ENCODE measurements around the gene SVIL. TPM values are rescaled to one million over a fixed set of nuclear protein-coding genes. Genes with fewer than 3 reads are reported as not detected.
A peak's percentile ranks its signal among the peaks of the same experiment; 100 is the strongest.

SVIL gene
- total RNA-seq, 2 experiments from 2014 or later = 12.5 to 17.0 TPM

DNA sequence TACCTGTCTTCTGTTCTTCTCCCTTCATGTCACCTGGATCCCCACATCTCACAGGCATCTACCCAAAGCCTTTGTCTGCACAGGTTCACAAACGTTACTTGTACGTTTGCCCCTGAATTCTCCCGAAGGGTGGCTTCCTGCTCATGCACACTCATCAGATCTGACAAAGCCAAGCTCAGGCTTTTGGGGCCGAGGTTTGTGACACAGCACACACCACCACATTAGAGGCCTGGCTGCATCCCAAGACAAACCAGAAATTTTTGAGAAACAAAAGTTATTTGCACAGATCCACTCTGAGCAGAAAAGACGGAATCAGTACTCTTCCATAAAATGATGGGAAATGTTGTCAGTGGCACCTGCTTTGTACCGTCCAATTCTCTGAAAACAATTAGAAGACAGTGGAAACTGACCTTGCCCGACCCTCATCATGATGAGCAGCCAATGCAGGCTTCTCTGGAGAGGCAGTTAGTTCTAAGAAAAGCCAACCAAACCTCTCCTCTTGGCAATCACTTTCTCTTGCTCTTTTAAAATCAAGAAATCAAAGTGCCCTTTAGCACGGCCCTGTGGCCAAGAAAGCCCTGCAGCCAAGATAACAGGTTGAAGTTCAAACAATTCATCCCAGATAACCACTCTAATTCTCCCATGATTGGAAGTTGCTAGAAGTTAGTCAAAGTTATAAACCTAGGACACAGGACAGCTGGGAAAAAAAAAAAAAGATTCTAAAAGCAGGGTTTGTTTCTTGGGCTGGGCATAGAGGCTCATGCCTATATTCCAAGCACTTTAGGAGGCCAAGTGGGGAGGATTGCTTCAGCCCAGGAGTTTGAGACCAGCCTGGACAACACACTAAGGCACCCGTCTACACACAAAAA lies 13.6 kb upstream of the SVIL start:
- peak overlapping the region; percentile 38 for H3K27ac Mint-ChIP-seq
- ChIA-PET CTCF (interaction anchor here (3.4 kb wide), 1 partner anchor 9 kb away, joined by 9 read pairs; no protein-coding TSS in a partner anchor), POLR2A (no interaction called here)
- DNase-seq (peak; percentile 56), ATAC-seq (peak; percentile 75)
- peak overlapping the region; percentile 28 for H3K4me3 Mint-ChIP-seq
- H3K27me3 Mint-ChIP-seq = no peaks in the 10 kb centered on the region
- peaks cover 3% of the 10 kb centered on the region for H3K36me3 Mint-ChIP-seq (ENCODE audit: low read depth)
- no peaks in the 10 kb centered on the region for H3K9me3 Mint-ChIP-seq (ENCODE audit: low read depth)
- H3K4me1 Mint-ChIP-seq = peaks cover 51% of the 10 kb centered on the region
- intact Hi-C loops (cut with DNase I, micrococcal nuclease) = no loop called here

DNA sequence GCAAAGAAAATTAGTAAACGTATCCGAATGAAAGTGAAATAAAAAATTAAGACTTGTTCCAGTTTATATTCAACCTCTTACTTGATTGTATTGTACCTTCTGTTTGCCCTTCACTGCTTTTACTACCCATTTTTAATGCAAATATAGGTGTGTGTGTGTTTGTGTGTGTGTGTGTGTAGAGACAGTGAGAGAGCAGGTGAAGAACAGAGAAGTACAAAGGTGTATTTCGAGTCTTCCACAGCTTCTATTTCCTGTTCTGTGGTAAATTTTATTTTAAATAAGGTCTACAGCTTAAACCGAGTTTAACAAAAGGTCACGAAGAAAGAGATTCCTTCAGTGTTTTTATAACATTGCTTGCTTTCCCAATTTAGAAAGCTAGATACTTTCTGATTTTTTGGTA lies 12.7 kb upstream of the SVIL start:
- peaks cover 3% of the 10 kb centered on the region for H3K36me3 Mint-ChIP-seq (ENCODE audit: low read depth)
- POLR2A ChIA-PET = interaction anchor here (0.6 kb wide), 2 partner anchors 13 to 41 kb away, joined by 3 read pairs; no protein-coding TSS in a partner anchor
- no peak overlapping the region for H3K27ac Mint-ChIP-seq
- intact Hi-C loops (cut with DNase I, micrococcal nuclease) = no loop called here
- no peaks in the 10 kb centered on the region for H3K27me3 Mint-ChIP-seq
- ATAC-seq = no peak
- H3K4me3 Mint-ChIP-seq = peak overlapping the region; percentile 37
- no peaks in the 10 kb centered on the region for H3K9me3 Mint-ChIP-seq (ENCODE audit: low read depth)
- CTCF ChIA-PET = interaction anchor here (0.7 to 3.4 kb wide), 4 partner anchors 10 to 469 kb away, joined by 3 to 9 read pairs (median 3); no protein-coding TSS in a partner anchor
- no peak for DNase-seq
- H3K4me1 Mint-ChIP-seq = peaks cover 51% of the 10 kb centered on the region

DNA sequence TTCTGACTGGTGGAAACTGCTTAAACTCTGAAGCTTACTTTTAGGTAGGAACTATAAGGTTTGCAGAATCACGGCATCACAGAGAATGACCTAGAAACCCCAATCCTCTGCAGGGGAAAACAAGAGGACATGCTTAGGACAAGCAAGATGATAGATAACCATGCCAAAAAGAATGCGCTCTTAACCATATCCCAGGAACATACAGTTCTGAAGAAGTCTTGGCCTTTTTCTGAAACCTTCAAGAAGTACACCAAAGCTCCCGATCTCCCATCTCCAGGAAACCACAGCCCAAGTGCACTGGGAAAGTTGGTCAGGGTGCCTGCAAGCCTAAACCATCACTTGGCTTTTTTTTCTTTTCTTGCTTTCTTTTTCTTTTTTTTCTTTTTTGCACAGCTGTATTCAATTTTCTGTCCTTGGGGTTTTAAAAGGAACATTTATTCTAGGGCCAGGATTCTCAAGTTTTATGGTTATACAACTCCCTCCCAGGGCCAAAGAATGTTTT lies 12.2 kb upstream of the SVIL start:
- Mint-ChIP-seq H3K9me3 (ENCODE audit: low read depth) (no peaks in the 10 kb centered on the region), H3K36me3 (ENCODE audit: low read depth) (peaks cover 3% of the 10 kb centered on the region), H3K4me1 (peaks cover 51% of the 10 kb centered on the region), H3K27me3 (no peaks in the 10 kb centered on the region), H3K27ac (peak overlapping the region; percentile 26), H3K4me3 (peak overlapping the region; percentile 37)
- intact Hi-C loops (cut with DNase I, micrococcal nuclease) = loop anchor here (1.0 kb wide), 1 partner anchor 12 kb away; no protein-coding TSS in a partner anchor
- DNase-seq (no peak), ATAC-seq (peak; percentile 27)
- POLR2A ChIA-PET = interaction anchor here (0.6 kb wide), 2 partner anchors 14 to 42 kb away, joined by 3 read pairs; no protein-coding TSS in a partner anchor
- CTCF ChIA-PET = interaction anchor here (0.7 to 3.4 kb wide), 4 partner anchors 11 to 469 kb away, joined by 3 to 9 read pairs (median 3); no protein-coding TSS in a partner anchor

DNA sequence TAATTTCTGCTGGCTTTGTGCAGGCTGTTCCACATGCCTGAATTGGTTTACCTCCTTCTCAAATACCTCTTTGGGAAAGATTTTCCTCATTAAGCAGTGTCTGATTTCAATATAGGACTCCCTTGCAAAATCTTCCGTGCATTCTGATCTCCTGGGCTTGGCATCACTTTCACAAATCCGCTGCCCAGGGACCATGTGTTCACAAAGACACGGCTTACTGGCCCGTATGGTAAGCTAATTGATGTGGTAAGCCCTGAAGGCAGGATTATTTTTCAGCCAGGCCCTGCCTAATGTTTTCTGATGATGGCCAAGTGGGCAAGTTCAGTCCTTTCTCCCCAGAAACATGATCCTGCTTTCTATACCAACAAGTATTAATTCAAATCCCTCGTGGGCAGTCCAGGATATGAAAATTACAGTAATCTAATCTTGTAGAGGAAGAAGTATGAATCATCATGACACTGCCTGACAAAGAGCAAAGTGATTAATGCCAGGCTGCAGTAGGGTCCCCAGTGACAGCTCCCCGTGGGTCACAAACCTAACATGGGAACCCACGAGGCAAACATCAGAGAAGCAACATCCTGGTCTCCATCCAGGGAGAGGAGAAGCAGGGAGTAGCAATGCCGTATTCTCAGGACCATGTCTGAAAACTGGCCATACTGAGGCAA lies 11.6 kb upstream of the SVIL start:
- intact Hi-C loops (cut with DNase I, micrococcal nuclease) = loop anchor here (1.0 kb wide), 1 partner anchor 13 kb away; no protein-coding TSS in a partner anchor
- peak overlapping the region; percentile 9 for H3K27ac Mint-ChIP-seq
- CTCF ChIA-PET = interaction anchor here (1.2 to 3.4 kb wide), 2 partner anchors 11 to 133 kb away, joined by 3 to 9 read pairs; no protein-coding TSS in a partner anchor
- H3K9me3 Mint-ChIP-seq (ENCODE audit: low read depth) = no peaks in the 10 kb centered on the region
- POLR2A ChIA-PET = interaction anchor here (0.6 kb wide), 2 partner anchors 14 to 42 kb away, joined by 3 read pairs; no protein-coding TSS in a partner anchor
- H3K4me1 Mint-ChIP-seq = peaks cover 46% of the 10 kb centered on the region
- no peaks in the 10 kb centered on the region for H3K27me3 Mint-ChIP-seq
- DNase-seq (peak; percentile 41), ATAC-seq (peak; percentile 87)
- no peak overlapping the region for H3K4me3 Mint-ChIP-seq
- peaks cover 3% of the 10 kb centered on the region for H3K36me3 Mint-ChIP-seq (ENCODE audit: low read depth)

DNA sequence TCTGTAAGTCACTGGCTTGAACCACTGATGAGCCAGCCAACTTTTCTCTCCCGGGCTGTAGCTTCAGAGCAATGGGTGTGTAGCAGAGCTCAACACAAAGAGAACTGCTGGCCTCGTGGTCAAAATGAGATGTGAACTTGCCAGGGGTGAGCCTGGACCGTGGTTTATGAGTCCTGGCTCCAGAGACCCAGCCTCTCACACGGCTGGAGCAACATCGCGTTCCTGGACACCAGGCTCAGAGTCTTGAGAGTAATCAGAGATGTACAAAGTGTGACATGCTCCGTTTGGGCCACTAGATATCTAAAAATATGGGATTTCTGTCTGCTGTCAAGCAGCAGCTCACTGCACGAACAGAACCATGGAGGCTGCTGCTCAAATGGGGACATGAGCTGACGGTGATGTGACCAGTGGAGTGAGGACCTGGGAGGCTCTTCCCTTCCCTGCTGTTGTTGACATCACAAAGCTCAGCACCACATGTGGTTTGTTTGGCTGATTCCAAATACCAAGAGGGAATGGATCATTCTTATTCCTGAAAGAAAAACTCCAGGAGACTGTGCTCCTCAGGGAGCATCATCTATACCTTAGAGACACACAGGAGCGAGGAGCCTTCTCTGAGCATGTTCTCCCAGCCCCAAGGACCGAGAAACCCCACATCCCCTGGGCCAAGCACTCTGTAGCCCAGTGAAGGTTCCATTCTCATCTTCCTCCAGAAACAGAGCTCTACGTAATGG lies 9.2 kb upstream of the SVIL start:
- H3K4me1 Mint-ChIP-seq = peaks cover 35% of the 10 kb centered on the region
- ChIA-PET CTCF (interaction anchor here (0.8 to 1.6 kb wide), 4 partner anchors 9 to 147 kb away, joined by 3 to 4 read pairs (median 4); no protein-coding TSS in a partner anchor), POLR2A (no interaction called here)
- H3K36me3 Mint-ChIP-seq (ENCODE audit: low read depth) = peaks cover 10% of the 10 kb centered on the region
- DNase-seq (no peak), ATAC-seq (no peak)
- no peaks in the 10 kb centered on the region for H3K27me3 Mint-ChIP-seq
- no peak overlapping the region for H3K4me3 Mint-ChIP-seq
- intact Hi-C loops (cut with DNase I, micrococcal nuclease) = no loop called here
- no peak overlapping the region for H3K27ac Mint-ChIP-seq
- no peaks in the 10 kb centered on the region for H3K9me3 Mint-ChIP-seq (ENCODE audit: low read depth)

DNA sequence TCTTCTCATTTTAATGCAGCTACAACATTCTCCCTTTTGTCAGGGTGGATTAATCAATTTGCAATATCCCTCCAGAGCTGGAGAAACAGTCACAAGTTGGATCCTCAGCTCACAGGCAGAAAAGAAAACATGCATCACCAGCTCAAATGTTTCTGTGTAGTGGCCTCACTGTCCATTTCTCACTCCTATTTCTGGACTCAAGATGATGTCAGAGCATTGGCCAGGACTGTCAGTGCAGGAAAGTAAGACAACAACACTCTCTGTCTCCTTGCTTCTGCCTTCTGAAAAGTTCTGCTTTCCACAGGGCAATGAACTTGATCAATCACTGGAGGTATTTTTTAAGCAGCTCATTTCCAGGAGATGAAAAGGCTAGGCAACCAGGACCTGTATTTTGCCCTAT lies 8.2 kb upstream of the SVIL start:
- ATAC-seq (no peak), DNase-seq (no peak)
- H3K4me3 Mint-ChIP-seq = no peak overlapping the region
- no peak overlapping the region for H3K27ac Mint-ChIP-seq
- intact Hi-C loops (cut with DNase I, micrococcal nuclease) = no loop called here
- H3K36me3 Mint-ChIP-seq (ENCODE audit: low read depth) = peaks cover 7% of the 10 kb centered on the region
- ChIA-PET POLR2A (no interaction called here), CTCF (interaction anchor here (1.2 to 1.6 kb wide), 2 partner anchors 8 to 23 kb away, joined by 3 to 4 read pairs; no protein-coding TSS in a partner anchor)
- H3K9me3 Mint-ChIP-seq (ENCODE audit: low read depth) = no peaks in the 10 kb centered on the region
- peaks cover 26% of the 10 kb centered on the region for H3K4me1 Mint-ChIP-seq
- no peaks in the 10 kb centered on the region for H3K27me3 Mint-ChIP-seq

- Mint-ChIP-seq H3K36me3 (ENCODE audit: low read depth) (peaks cover 14% of the 10 kb centered on the region), H3K27me3 (no peaks in the 10 kb centered on the region), H3K4me3 (no peak overlapping the region), H3K9me3 (ENCODE audit: low read depth) (no peaks in the 10 kb centered on the region), H3K27ac (no peak overlapping the region), H3K4me1 (peaks cover 44% of the 10 kb centered on the region)
- DNase-seq = no peak
- no peak for ATAC-seq
- intact Hi-C loops (cut with DNase I, micrococcal nuclease) = no loop called here
- ChIA-PET POLR2A (no interaction called here), CTCF (no interaction called here)
Measured at GRCh38 chr10:29637537-29637936, 2.8 kb upstream of the SVIL start.

- ATAC-seq (peak; percentile 37), DNase-seq (no peak)
- POLR2A ChIA-PET = no interaction called here
- Mint-ChIP-seq H3K36me3 (ENCODE audit: low read depth) (peaks cover 14% of the 10 kb centered on the region), H3K4me3 (no peak overlapping the region), H3K4me1 (peaks cover 46% of the 10 kb centered on the region), H3K27ac (no peak overlapping the region), H3K27me3 (no peaks in the 10 kb centered on the region), H3K9me3 (ENCODE audit: low read depth) (no peaks in the 10 kb centered on the region)
- intact Hi-C loops (cut with DNase I, micrococcal nuclease) = loop anchor here in 1 of 2 experiments (1.0 kb wide), 1 partner anchor 23 kb away; no protein-coding TSS in a partner anchor
- CTCF ChIA-PET = no interaction called here
Measured at GRCh38 chr10:29636178-29636577, 1.4 kb upstream of the SVIL start.

DNA sequence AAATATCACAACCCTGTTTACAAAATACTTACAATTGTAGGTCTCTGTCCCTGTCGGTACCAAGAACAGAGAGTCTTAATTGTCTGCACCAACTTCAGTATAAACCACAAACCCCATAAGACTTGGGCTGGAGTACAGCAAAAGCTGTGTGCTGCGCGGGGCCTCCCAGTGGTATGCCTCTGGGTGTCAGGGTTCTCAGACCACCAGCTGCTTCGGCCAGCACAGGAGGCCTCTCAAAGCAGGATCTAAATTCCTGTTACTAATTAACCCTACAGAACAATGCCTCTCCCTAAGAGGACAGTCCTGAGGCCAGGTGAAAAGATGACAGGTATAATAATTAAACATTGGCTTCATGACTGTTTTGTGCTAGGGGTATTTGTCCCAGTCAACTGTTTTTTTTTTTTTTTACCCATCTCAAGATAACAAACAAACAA lies 957 bp upstream of the SVIL start:
- ATAC-seq = no peak
- no peak overlapping the region for H3K27ac Mint-ChIP-seq
- ChIA-PET POLR2A (no interaction called here), CTCF (interaction anchor here (0.7 to 0.8 kb wide), 3 partner anchors 8 to 1054 kb away, joined by 3 to 4 read pairs (median 3); no protein-coding TSS in a partner anchor)
- H3K4me3 Mint-ChIP-seq = no peak overlapping the region
- intact Hi-C loops (cut with DNase I, micrococcal nuclease) = loop anchor here in 1 of 2 experiments (1.0 kb wide), 1 partner anchor 24 kb away; no protein-coding TSS in a partner anchor
- H3K4me1 Mint-ChIP-seq = peaks cover 46% of the 10 kb centered on the region
- no peaks in the 10 kb centered on the region for H3K27me3 Mint-ChIP-seq
- no peaks in the 10 kb centered on the region for H3K9me3 Mint-ChIP-seq (ENCODE audit: low read depth)
- H3K36me3 Mint-ChIP-seq (ENCODE audit: low read depth) = peaks cover 14% of the 10 kb centered on the region
- DNase-seq = peak; percentile 22

GRCh38 chr10:29634105-29634504 lies 666 bp downstream of the SVIL start:
- ChIA-PET POLR2A (no interaction called here), CTCF (interaction anchor here (0.7 kb wide), 1 partner anchor 12 kb away, joined by 3 read pairs; no protein-coding TSS in a partner anchor)
- H3K4me3 Mint-ChIP-seq = no peak overlapping the region
- peaks cover 10% of the 10 kb centered on the region for H3K36me3 Mint-ChIP-seq (ENCODE audit: low read depth)
- H3K4me1 Mint-ChIP-seq = peaks cover 46% of the 10 kb centered on the region
- DNase-seq (no peak), ATAC-seq (no peak)
- no peak overlapping the region for H3K27ac Mint-ChIP-seq
- H3K27me3 Mint-ChIP-seq = no peaks in the 10 kb centered on the region
- intact Hi-C loops (cut with DNase I, micrococcal nuclease) = loop anchor here in 1 of 2 experiments (5.0 kb wide), 1 partner anchor 103 kb away; no protein-coding TSS in a partner anchor
- no peaks in the 10 kb centered on the region for H3K9me3 Mint-ChIP-seq (ENCODE audit: low read depth)

Measured in activated CD4-positive, alpha-beta T cell treated with anti-CD3 and anti-CD28 coated beads for 36 hours (primary cell).